SK-N-SH (cell line): ENCODE measurements around the gene L3MBTL1. TPM values are rescaled to one million over a fixed set of nuclear protein-coding genes. Genes with fewer than 3 reads are reported as not detected.

Source experiments
- CTCF ChIA-PET: fragments of 300-600, 350-600 bp; formaldehyde crosslinking; extraction: SDS; loops from one replicate; lab custom pipeline; 2021; lab: Yijun Ruan, JAX
- POLR2A ChIA-PET: fragments of 350-600 bp; sonication (Branson Sonifier 250); formaldehyde crosslinking; extraction: SDS; loops from one replicate; lab custom pipeline; 2020; ENCODE audit warnings: antibody characterized with exemption, inconsistent platforms; lab: Yijun Ruan, JAX
- DNase-seq: peaks from one replicate; pipeline ENCODE4 v3.0.0; 2012
- H2AFZ ChIP-seq: fragments of 200-600 bp; sonication (generic); 2 replicates; pipeline ENCODE4 v1.8.1; 2016; ENCODE audit warnings: antibody characterized with exemption, mild to moderate bottlenecking, low read depth
- H3F3A ChIP-seq: fragments of 200-600 bp; sonication (generic); replicated peaks from 2 replicates; pipeline ENCODE3; 2016; ENCODE audit warnings: antibody characterized with exemption, mild to moderate bottlenecking; ENCODE audit not compliant: insufficient read depth
- H3K27ac ChIP-seq, 2 experiments: fragments of 200-500 bp in 1 of 2; fragments of 200-600 bp in 1 of 2; sonication (Bioruptor generic) in 1 of 2; sonication (generic), shearing (Covaris generic) in 1 of 2; 2 replicates each; pipeline versions ENCODE4 v1.5.1 to v1.6.1; 2014 to 2016; ENCODE audit warnings: low read depth in 2 of 2, inconsistent platforms in 1 of 2, low read length in 1 of 2, mild to moderate bottlenecking in 1 of 2, mixed read lengths in 1 of 2
- H3K27me3 ChIP-seq: fragments of 200-600 bp; sonication (generic), shearing (Covaris generic); 2 replicates; pipeline ENCODE4 v1.6.1; 2016; ENCODE audit warnings: mixed run types; ENCODE audit not compliant: insufficient read depth
- H3K36me3 ChIP-seq, 2 experiments: fragments of 200-500 bp in 1 of 2; fragments of 200-600 bp in 1 of 2; sonication (Bioruptor generic) in 1 of 2; sonication (generic) in 1 of 2; replicated peaks in 1 of 2; 2 replicates each; pipeline versions ENCODE3 to v1.5.1; 2014 to 2016; ENCODE audit warnings: low read length in 1 of 2, mild to moderate bottlenecking in 1 of 2; ENCODE audit not compliant: insufficient read depth in 2 of 2, control insufficient read depth in 1 of 2
- H3K4me1 ChIP-seq, 2 experiments: fragments of 200-500 bp in 1 of 2; fragments of 200-600 bp in 1 of 2; sonication (Bioruptor generic) in 1 of 2; sonication (generic), shearing (Covaris generic) in 1 of 2; 2 replicates each; pipeline versions ENCODE4 v1.5.1 to v1.6.1; 2014 to 2016; ENCODE audit warnings: low read depth in 1 of 2, low read length in 1 of 2, mixed run types in 1 of 2; ENCODE audit not compliant: insufficient read depth in 2 of 2, control insufficient read depth in 1 of 2
- H3K4me2 ChIP-seq: fragments of 200-600 bp; sonication (generic), shearing (Covaris generic); 2 replicates; pipeline ENCODE4 v1.6.1; 2017; ENCODE audit warnings: mixed run types
- H3K4me3 ChIP-seq, 2 experiments: fragments of 200-500 bp in 1 of 2; fragments of 200-600 bp in 1 of 2; sonication (Bioruptor generic) in 1 of 2; sonication (generic), shearing (Covaris generic) in 1 of 2; 2 replicates each; pipeline versions ENCODE4 v1.5.1 to v1.8.1; 2014 to 2016; ENCODE audit warnings: low read depth in 2 of 2, inconsistent platforms in 1 of 2, low read length in 1 of 2, mild to moderate bottlenecking in 1 of 2, mixed read lengths in 1 of 2, moderate library complexity in 1 of 2
- H3K79me2 ChIP-seq: fragments of 200-600 bp; sonication (generic); 2 replicates; pipeline ENCODE4 v1.8.1; 2017; ENCODE audit warnings: mild to moderate bottlenecking; ENCODE audit not compliant: insufficient read depth
- H3K9ac ChIP-seq: fragments of 200-600 bp; sonication (generic); 2 replicates; pipeline ENCODE4 v1.6.1; 2017; ENCODE audit warnings: mixed run types
- H3K9me2 ChIP-seq: fragments of 200-600 bp; sonication (generic); 2 replicates; pipeline ENCODE4 v1.6.1; 2017; ENCODE audit warnings: mixed run types
- H3K9me3 ChIP-seq: fragments of 200-600 bp; sonication (generic); 2 replicates; pipeline ENCODE4 v1.6.1; 2017; ENCODE audit warnings: mixed run types, mild to moderate bottlenecking, moderate library complexity
- H4K20me1 ChIP-seq: fragments of 200-600 bp; sonication (generic); 2 replicates; pipeline ENCODE4 v1.6.1; 2017; ENCODE audit warnings: mild to moderate bottlenecking, mixed run types; ENCODE audit not compliant: insufficient read depth
- CTCF ChIP-seq: fragments of 200-600 bp; sonication (generic); IDR thresholded peaks from 2 replicates; pipeline ENCODE4 v1.6.1; 2017; ENCODE audit warnings: antibody characterized with exemption, mild to moderate bottlenecking, moderate library complexity
- ELF1 ChIP-seq: IDR thresholded peaks from 2 replicates; pipeline ENCODE4 v1.4.0; 2012
- EP300 ChIP-seq, 2 experiments: IDR thresholded peaks; 2 replicates each; pipeline versions ENCODE4 v1.4.0 to v1.6.1; 2012; ENCODE audit warnings: borderline replicate concordance in 1 of 2, low read depth in 1 of 2, low read length in 1 of 2
- EZH2phosphoT487 ChIP-seq: fragments of 200-600 bp; sonication (generic); IDR thresholded peaks from 2 replicates; pipeline ENCODE4 v1.6.1; 2017; ENCODE audit warnings: low read depth, mixed run types, mild to moderate bottlenecking, antibody characterized with exemption, moderate library complexity, borderline replicate concordance
- JUND ChIP-seq: IDR thresholded peaks from 2 replicates; pipeline ENCODE4 v1.4.0; 2012
- MAX ChIP-seq: IDR thresholded peaks from 2 replicates; pipeline ENCODE4 v1.4.0; 2012; ENCODE audit warnings: low read depth
- MXI1 ChIP-seq: IDR thresholded peaks from 2 replicates; pipeline ENCODE4 v1.6.1; 2012; ENCODE audit warnings: mild to moderate bottlenecking, low read depth, low read length, improper control_type of control experiment
- RAD21 ChIP-seq: IDR thresholded peaks from 2 replicates; pipeline ENCODE4 v1.6.1; 2012; ENCODE audit warnings: mild to moderate bottlenecking, low read length
- RXRA ChIP-seq: IDR thresholded peaks from 2 replicates; pipeline ENCODE4 v1.4.0; 2012; ENCODE audit warnings: low read depth, mild to moderate bottlenecking, borderline replicate concordance
- ZBTB33 ChIP-seq: IDR thresholded peaks from 2 replicates; pipeline ENCODE4 v1.4.0; 2012; ENCODE audit warnings: low read depth, borderline replicate concordance
- WGBS: methylation state at CpG from one replicate; pipeline ENCODE4 v1.1.6; 2017; ENCODE audit warnings: low lambda C conversion rate; 5-methylcytosine and 5-hydroxymethylcytosine counted together
- polyA plus RNA-seq, 3 experiments: library from polyadenylated mRNA; depleted of rRNA; stranded (reverse); fragments of >200 nt; gene quantifications; 2 replicates each; pipeline ENCODE4 v1.2.3, GENCODE V29; 2012
- TF ChIP-seq, protein P1 (sequence below): IDR thresholded peaks from 2 replicates; pipeline ENCODE4 v1.6.1; 2012; ENCODE audit warnings: mild to moderate bottlenecking, low read depth, low read length, moderate library complexity
- TF ChIP-seq, protein P2 (sequence below): IDR thresholded peaks from 2 replicates; pipeline ENCODE4; 2012

Gene L3MBTL1
- polyA plus RNA-seq, 1 of the 3 experiments (the other 2 are of a cell fraction): 8.9 TPM

DNA sequence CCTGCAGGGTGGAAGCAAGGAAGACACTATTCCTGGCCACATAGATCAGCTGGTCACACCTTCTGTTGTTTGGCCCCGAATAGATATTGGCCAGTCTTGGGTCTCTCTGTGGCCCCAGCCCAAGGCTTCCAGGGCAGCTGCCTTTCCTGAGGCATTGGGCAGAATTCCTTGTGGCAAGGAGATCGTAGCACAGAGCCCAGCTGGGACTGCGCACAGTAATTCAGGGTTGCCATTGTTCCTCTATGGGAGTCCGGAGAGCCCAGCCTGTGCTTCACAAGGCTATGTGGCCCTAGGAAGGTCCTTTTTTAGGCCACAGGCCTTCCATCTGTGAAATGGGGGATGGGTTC, 58.2 kb downstream of the L3MBTL1 start:
- Histone ChIP-seq H3K4me2 (no peak overlapping the region), H3K9ac (no peak overlapping the region), H3K9me3 (no peaks in the 10 kb centered on the region), H2AFZ (no peak overlapping the region), H3K27me3 (no peaks in the 10 kb centered on the region), H3K36me3 (no peaks in the 10 kb centered on the region), H4K20me1 (no peaks in the 10 kb centered on the region), H3K9me2 (no peaks in the 10 kb centered on the region), H3F3A (no peaks in the 10 kb centered on the region), H3K4me3 (no peak overlapping the region), H3K27ac (no peak overlapping the region), H3K79me2 (no peaks in the 10 kb centered on the region), H3K4me1 (peaks cover 0 to 3% of the 10 kb centered on the region in 2 experiments; a peak in 1 of 4 replicates)
- DNase-seq: no peak
- CTCF ChIA-PET: interaction anchor here (0.9 kb wide), 1 partner anchor 28 kb away, joined by 3 read pairs; no protein-coding TSS in a partner anchor
- TF ChIP-seq, protein P1, sequence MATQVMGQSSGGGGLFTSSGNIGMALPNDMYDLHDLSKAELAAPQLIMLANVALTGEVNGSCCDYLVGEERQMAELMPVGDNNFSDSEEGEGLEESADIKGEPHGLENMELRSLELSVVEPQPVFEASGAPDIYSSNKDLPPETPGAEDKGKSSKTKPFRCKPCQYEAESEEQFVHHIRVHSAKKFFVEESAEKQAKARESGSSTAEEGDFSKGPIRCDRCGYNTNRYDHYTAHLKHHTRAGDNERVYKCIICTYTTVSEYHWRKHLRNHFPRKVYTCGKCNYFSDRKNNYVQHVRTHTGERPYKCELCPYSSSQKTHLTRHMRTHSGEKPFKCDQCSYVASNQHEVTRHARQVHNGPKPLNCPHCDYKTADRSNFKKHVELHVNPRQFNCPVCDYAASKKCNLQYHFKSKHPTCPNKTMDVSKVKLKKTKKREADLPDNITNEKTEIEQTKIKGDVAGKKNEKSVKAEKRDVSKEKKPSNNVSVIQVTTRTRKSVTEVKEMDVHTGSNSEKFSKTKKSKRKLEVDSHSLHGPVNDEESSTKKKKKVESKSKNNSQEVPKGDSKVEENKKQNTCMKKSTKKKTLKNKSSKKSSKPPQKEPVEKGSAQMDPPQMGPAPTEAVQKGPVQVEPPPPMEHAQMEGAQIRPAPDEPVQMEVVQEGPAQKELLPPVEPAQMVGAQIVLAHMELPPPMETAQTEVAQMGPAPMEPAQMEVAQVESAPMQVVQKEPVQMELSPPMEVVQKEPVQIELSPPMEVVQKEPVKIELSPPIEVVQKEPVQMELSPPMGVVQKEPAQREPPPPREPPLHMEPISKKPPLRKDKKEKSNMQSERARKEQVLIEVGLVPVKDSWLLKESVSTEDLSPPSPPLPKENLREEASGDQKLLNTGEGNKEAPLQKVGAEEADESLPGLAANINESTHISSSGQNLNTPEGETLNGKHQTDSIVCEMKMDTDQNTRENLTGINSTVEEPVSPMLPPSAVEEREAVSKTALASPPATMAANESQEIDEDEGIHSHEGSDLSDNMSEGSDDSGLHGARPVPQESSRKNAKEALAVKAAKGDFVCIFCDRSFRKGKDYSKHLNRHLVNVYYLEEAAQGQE: no peak
- TF ChIP-seq EZH2phosphoT487 (no peak), JUND (no peak), MXI1 (no peak), CTCF (no peak), EP300 (IDR thresholded peaks at IDR 0.05; ENCODE audit: borderline replicate concordance in 1 of 2, low read depth in 1 of 2, low read length in 1 of 2) (no peak), RAD21 (no peak), MAX (no peak), RXRA (no peak), ELF1 (no peak), ZBTB33 (no peak)
- TF ChIP-seq, protein P2, sequence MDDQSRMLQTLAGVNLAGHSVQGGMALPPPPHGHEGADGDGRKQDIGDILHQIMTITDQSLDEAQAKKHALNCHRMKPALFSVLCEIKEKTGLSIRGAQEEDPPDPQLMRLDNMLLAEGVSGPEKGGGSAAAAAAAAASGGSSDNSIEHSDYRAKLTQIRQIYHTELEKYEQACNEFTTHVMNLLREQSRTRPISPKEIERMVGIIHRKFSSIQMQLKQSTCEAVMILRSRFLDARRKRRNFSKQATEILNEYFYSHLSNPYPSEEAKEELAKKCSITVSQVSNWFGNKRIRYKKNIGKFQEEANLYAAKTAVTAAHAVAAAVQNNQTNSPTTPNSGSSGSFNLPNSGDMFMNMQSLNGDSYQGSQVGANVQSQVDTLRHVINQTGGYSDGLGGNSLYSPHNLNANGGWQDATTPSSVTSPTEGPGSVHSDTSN: no peak
- WGBS: 67% methylated on average over 1 of the region's 4 CpGs
- POLR2A ChIA-PET: no interaction called here
